Measurements from ENCODE around the gene GDPD5. TPM values are rescaled to one million over a fixed set of nuclear protein-coding genes. Genes with fewer than 3 reads are reported as not detected.

GDPD5 gene
- total RNA-seq, 6 donors from 2014 or later = 5.7 to 34.6 (median 14.0) TPM

DNA sequence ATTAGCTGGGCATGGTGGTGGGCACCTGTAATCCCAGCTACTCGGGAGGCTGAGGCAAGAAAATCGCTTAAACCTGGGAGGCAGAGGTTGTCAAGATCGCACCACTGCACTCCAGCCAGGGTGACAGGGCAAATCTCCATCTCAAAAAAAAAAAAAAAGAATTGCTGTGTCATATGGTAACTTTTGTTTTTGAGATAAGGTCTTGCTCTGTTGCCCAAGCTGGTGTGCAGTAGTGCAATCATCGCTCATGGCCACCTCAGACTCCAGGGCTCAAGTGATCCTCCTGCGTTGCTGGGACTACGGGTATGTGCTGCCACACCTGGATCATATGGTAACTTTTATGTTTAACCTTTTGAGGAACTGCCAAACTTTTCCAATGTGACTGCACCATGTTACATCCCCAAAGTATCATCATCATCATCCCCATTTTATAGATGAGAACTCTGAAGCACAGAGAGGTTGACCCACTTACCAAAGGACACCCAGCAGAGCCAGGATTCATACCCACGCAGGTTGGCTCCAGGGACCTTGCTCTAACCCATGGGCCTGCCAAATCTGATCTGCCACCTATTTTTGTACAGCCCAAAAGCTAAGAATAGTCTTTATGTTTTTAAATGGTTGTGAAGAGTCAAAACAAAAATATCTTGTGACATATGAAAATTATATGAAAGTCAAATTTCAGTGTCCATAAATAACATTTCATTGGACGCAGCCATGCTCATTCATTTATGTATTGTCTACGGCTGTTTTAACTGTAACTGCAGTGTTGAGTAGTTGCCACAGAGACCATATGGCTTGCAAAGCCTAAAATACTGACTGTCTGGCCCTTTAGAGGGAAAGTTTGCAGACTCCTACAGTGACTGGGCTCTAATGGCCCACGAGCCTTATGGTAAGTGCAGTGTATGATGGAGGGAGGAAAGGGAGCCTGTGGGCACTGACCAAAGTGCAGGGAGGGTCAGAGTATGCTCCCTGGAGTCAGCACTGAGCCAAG, 45.3 kb downstream of the GDPD5 start:
- no peaks in the 10 kb centered on the region for H3K36me3 ChIP-seq
- no peak overlapping the region for H3K27ac ChIP-seq
- H3K9me3 ChIP-seq = no peaks in the 10 kb centered on the region
- no peak overlapping the region for H3K4me3 ChIP-seq
- 91 to 92% methylated on average over 10 of the region's 10 CpGs for WGBS, 2 donors
- ATAC-seq (ENCODE audit: low FRiP score in 2 of 2) = no peak
- H3K27me3 ChIP-seq = no peaks in the 10 kb centered on the region
- DNase-seq = no peak
- peaks cover 17 to 20% (median 18%) of the 10 kb centered on the region in 4 donors for H3K4me1 ChIP-seq
- no peak for TF ChIP-seq EP300 (IDR thresholded peaks at IDR 0.05)
- no peak for TF ChIP-seq POLR2A (IDR thresholded peaks at IDR 0.05)
- TF ChIP-seq, protein P1, sequence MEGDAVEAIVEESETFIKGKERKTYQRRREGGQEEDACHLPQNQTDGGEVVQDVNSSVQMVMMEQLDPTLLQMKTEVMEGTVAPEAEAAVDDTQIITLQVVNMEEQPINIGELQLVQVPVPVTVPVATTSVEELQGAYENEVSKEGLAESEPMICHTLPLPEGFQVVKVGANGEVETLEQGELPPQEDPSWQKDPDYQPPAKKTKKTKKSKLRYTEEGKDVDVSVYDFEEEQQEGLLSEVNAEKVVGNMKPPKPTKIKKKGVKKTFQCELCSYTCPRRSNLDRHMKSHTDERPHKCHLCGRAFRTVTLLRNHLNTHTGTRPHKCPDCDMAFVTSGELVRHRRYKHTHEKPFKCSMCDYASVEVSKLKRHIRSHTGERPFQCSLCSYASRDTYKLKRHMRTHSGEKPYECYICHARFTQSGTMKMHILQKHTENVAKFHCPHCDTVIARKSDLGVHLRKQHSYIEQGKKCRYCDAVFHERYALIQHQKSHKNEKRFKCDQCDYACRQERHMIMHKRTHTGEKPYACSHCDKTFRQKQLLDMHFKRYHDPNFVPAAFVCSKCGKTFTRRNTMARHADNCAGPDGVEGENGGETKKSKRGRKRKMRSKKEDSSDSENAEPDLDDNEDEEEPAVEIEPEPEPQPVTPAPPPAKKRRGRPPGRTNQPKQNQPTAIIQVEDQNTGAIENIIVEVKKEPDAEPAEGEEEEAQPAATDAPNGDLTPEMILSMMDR (IDR thresholded peaks at IDR 0.05) = no peak

DNA sequence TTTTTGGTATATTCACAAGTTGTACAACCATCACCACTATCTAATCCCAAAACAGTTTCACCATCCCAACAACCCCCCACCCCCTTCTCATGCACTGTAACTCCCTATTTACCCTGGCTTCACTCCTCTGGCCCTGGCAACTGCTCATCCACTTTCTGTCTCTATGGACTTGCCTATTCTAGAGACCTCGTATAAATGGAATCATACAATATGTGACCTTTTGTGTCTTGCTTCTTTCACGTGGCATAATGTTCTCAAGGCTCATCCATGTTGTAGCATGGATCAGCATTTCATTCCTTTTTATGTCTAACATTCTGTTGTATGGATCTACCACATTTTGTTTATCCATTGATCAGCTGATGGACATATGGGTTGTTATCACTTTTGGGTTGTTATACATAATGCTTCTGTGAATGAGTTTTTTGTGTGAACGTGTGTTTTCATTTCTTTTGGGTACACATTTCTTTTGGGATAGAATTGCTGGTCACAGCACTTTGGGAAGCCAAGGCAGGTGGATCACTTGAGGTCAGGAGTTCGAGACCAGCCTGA, 46.1 kb downstream of the GDPD5 start:
- no peak overlapping the region for H3K4me3 ChIP-seq
- peaks cover 25 to 28% (median 27%) of the 10 kb centered on the region in 4 donors for H3K4me1 ChIP-seq
- ATAC-seq (ENCODE audit: low FRiP score in 2 of 2) (no peak), DNase-seq (no peak)
- no peak for TF ChIP-seq EP300 (IDR thresholded peaks at IDR 0.05)
- TF ChIP-seq POLR2A (IDR thresholded peaks at IDR 0.05) = no peak
- no peak for TF ChIP-seq POLR2AphosphoS5 (IDR thresholded peaks at IDR 0.05)
- TF ChIP-seq, protein P1 (IDR thresholded peaks at IDR 0.05) = no peak
- H3K9me3 ChIP-seq = no peaks in the 10 kb centered on the region
- no peaks in the 10 kb centered on the region for H3K27me3 ChIP-seq
- H3K36me3 ChIP-seq = no peaks in the 10 kb centered on the region
- WGBS, 2 donors = 89 to 90% methylated on average over 4 of the region's 4 CpGs
- no peak overlapping the region for H3K27ac ChIP-seq

DNA sequence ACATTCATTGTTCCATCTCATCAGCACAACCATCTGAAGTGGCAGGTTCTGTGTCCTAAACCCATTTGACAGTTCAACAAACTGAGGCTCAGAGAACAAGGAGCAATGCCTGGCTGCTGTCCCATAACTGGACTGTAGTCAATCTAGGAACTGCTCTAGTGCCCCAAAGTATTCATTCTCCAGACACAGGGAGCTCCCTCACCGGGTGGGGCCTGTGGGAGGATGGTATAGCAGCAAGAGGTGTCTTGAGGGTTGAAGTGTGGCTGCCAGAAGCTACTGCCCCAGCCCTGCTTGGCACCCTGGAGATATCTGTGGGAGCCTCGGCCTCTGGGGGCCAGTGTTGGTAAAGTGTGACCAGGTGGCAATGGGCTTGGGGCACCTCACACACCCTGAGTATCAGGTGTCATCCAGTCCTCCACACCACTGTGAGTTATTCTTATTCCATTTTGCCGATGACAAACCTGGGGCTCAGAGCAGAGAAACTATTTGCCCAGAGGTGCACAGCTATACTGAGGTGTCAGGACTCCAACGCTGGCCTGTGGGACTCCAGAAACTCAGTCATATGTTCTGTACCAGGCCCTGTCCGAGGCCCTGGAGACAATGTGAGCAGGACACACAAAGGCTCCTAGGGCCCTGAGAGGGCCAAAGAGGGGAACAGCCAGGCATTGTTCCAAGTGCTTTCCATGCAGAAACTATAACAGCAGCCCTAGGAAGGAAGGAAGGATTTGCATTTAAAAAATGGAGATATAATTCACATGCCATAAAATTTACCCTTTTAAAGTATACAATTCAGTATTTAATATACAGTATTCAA, 46.8 kb downstream of the GDPD5 start:
- DNase-seq (no peak), ATAC-seq (ENCODE audit: low FRiP score in 2 of 2) (no peak)
- no peaks in the 10 kb centered on the region for H3K36me3 ChIP-seq
- no peak overlapping the region for H3K27ac ChIP-seq
- TF ChIP-seq EP300 (IDR thresholded peaks at IDR 0.05) = no peak
- TF ChIP-seq POLR2AphosphoS5 (IDR thresholded peaks at IDR 0.05) = no peak
- TF ChIP-seq POLR2A (IDR thresholded peaks at IDR 0.05) = no peak
- TF ChIP-seq, protein P1 (IDR thresholded peaks at IDR 0.05) = no peak
- no peaks in the 10 kb centered on the region for H3K27me3 ChIP-seq
- peaks cover 30 to 35% (median 33%) of the 10 kb centered on the region in 4 donors for H3K4me1 ChIP-seq
- 78 to 79% methylated on average over 5 of the region's 5 CpGs for WGBS, 2 donors
- H3K4me3 ChIP-seq = no peak overlapping the region
- no peaks in the 10 kb centered on the region for H3K9me3 ChIP-seq

DNA sequence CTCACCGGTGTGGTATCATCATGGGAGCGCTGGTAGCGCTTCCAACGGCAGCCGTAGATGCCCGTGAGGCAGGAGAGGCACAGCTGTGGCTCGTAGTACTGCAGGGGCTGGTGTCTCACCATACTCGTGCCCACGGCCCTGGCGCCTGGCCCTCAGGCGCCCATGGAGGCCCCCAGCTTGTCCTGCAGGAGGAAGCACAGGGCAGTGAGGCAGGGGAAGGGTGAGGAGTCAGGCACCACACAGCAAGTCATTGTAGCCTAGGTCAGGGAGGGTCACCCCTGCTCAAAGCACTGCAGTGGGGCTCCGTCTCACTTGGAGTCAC, 48.2 kb downstream of the GDPD5 start:
- peaks cover 32 to 37% (median 35%) of the 10 kb centered on the region in 4 donors for H3K4me1 ChIP-seq
- H3K4me3 ChIP-seq = no peak overlapping the region
- no peak for TF ChIP-seq EP300 (IDR thresholded peaks at IDR 0.05)
- TF ChIP-seq POLR2A (IDR thresholded peaks at IDR 0.05) = no peak
- TF ChIP-seq POLR2AphosphoS5 (IDR thresholded peaks at IDR 0.05) = no peak
- TF ChIP-seq, protein P1 (IDR thresholded peaks at IDR 0.05) = no peak
- DNase-seq (peak in 1 of 2 donors; percentile 69), ATAC-seq (ENCODE audit: low FRiP score in 2 of 2) (no peak)
- WGBS, 2 donors = 88 to 91% methylated on average over 11 to 12 of the region's 12 CpGs
- H3K27me3 ChIP-seq = no peaks in the 10 kb centered on the region
- H3K9me3 ChIP-seq = no peaks in the 10 kb centered on the region
- H3K36me3 ChIP-seq = no peaks in the 10 kb centered on the region
- peak overlapping the region in 2 of 4 donors; percentile 71 to 72 for H3K27ac ChIP-seq
